Upper lobe of left lung (tissue), 4 donors: ENCODE results near the gene PCOLCE2.

Source experiments
- EP300 ChIP-seq, 4 donors: sonication (generic); formaldehyde crosslinking; IDR thresholded peaks; one replicate each; pipeline ENCODE4 v1.5.1; 2017; ENCODE audit warnings: antibody characterized with exemption in 4 of 4, control low read depth in 2 of 4
- POLR2A ChIP-seq, 4 donors: fragments of 450-650 bp; IDR thresholded peaks; one replicate each; pipeline ENCODE4 v1.5.1; 2016 to 2017; ENCODE audit warnings: antibody characterized with exemption in 4 of 4, mild to moderate bottlenecking in 2 of 4
- POLR2AphosphoS5 ChIP-seq, 2 donors: sonication (generic); formaldehyde crosslinking; IDR thresholded peaks; one replicate each; pipeline ENCODE4 v1.5.1; 2017; ENCODE audit warnings: antibody characterized with exemption in 2 of 2
- TF ChIP-seq, protein P1 (sequence below), 6 experiments: fragments of 450-650 bp in 4 of 6; fragments of 200-600 bp in 2 of 6; sonication (generic) in 2 of 6; IDR thresholded peaks; one replicate each; pipeline ENCODE4 v1.5.1; 2016 to 2019; ENCODE audit warnings: antibody characterized with exemption in 6 of 6

DNA sequence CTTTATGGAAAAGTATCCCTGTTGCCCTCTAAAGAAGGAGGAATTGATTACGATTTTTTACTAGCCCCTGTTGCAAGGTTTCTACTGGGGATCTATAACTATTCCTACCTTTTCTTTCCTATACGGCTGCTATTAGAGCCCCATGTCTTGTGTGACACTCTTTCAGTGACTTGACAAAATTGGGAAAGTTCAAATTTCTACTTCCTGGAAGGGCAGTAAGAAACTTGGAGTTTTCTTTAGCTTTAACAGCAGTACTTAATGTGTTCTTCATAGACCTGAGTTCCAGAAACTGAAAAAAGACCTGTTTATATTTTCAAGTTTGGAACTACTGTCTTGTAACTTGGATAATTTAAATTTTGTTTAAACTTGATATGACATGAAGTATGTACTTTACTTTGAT lies 110.3 kb downstream of the PCOLCE2 start:
- TF ChIP-seq, protein P1, sequence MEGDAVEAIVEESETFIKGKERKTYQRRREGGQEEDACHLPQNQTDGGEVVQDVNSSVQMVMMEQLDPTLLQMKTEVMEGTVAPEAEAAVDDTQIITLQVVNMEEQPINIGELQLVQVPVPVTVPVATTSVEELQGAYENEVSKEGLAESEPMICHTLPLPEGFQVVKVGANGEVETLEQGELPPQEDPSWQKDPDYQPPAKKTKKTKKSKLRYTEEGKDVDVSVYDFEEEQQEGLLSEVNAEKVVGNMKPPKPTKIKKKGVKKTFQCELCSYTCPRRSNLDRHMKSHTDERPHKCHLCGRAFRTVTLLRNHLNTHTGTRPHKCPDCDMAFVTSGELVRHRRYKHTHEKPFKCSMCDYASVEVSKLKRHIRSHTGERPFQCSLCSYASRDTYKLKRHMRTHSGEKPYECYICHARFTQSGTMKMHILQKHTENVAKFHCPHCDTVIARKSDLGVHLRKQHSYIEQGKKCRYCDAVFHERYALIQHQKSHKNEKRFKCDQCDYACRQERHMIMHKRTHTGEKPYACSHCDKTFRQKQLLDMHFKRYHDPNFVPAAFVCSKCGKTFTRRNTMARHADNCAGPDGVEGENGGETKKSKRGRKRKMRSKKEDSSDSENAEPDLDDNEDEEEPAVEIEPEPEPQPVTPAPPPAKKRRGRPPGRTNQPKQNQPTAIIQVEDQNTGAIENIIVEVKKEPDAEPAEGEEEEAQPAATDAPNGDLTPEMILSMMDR (IDR thresholded peaks at IDR 0.05) = no peak
- TF ChIP-seq POLR2AphosphoS5 (IDR thresholded peaks at IDR 0.05) (no peak), EP300 (IDR thresholded peaks at IDR 0.05) (no peak), POLR2A (IDR thresholded peaks at IDR 0.05) (no peak)
